Neural progenitor cell (in vitro differentiated cells): ENCODE measurements around the gene RRAS2. TPM values are rescaled to one million over a fixed set of nuclear protein-coding genes. Genes with fewer than 3 reads are reported as not detected.
"Not testable (repeated sequence)": the region's sequence is repeated elsewhere in the genome, so short reads cannot be mapped to it uniquely, and the experiment has no call there.

Experiments used
- DNase-seq: peaks from one replicate; pipeline ENCODE4 v3.0.0-alpha.2; 2016; ENCODE audit warnings: low spot score
- H2AFZ ChIP-seq: fragments of 200-600 bp; sonication (generic); replicated peaks from 2 replicates; pipeline ENCODE4 v1.6.1; 2016; ENCODE audit warnings: antibody characterized with exemption
- H3F3A ChIP-seq: fragments of 200-600 bp; sonication (generic); 2 replicates; pipeline ENCODE4 v1.6.1; 2016; ENCODE audit warnings: antibody characterized with exemption, low read depth
- H3K27ac ChIP-seq: fragments of 200-600 bp; sonication (generic); 2 replicates; pipeline ENCODE4 v1.5.1; 2016; ENCODE audit warnings: mild to moderate bottlenecking
- H3K27me3 ChIP-seq: fragments of 200-600 bp; sonication (generic); 2 replicates; pipeline ENCODE4 v1.6.1; 2016; ENCODE audit warnings: mild to moderate bottlenecking, moderate library complexity
- H3K36me3 ChIP-seq: fragments of 200-600 bp; sonication (generic); 2 replicates; pipeline ENCODE4 v1.5.1; 2016
- H3K4me1 ChIP-seq: fragments of 200-600 bp; sonication (generic); 2 replicates; pipeline ENCODE4 v1.6.1; 2016; ENCODE audit warnings: mixed run types
- H3K4me2 ChIP-seq: fragments of 200-600 bp; sonication (generic); 2 replicates; pipeline ENCODE4 v1.6.1; 2016
- H3K4me3 ChIP-seq: fragments of 200-600 bp; sonication (generic); 2 replicates; pipeline ENCODE4 v1.5.1; 2016
- H3K79me2 ChIP-seq: fragments of 200-600 bp; sonication (generic); 2 replicates; pipeline ENCODE4 v1.6.1; 2016; ENCODE audit warnings: low read depth
- H3K9ac ChIP-seq: fragments of 200-600 bp; sonication (generic); 2 replicates; pipeline ENCODE4 v1.6.1; 2016
- H3K9me3 ChIP-seq: fragments of 200-600 bp; sonication (generic); 2 replicates; pipeline ENCODE4 v1.5.1; 2016; ENCODE audit warnings: low read depth
- H4K20me1 ChIP-seq: fragments of 200-600 bp; sonication (generic); 2 replicates; pipeline ENCODE4 v1.6.1; 2016; ENCODE audit warnings: low read depth
- H3K27ac Mint-ChIP-seq: 3 replicates; pipeline ENCODE4 v1.8.0; 2021; ENCODE audit warnings: mixed read lengths
- H3K27me3 Mint-ChIP-seq: 2 replicates; pipeline ENCODE4 v1.8.0; 2022; ENCODE audit warnings: low read depth, mild to moderate bottlenecking, inconsistent platforms, moderate library complexity, mixed read lengths; ENCODE audit not compliant: insufficient read depth
- H3K36me3 Mint-ChIP-seq: 3 replicates; pipeline ENCODE4 v1.8.0; 2021; ENCODE audit warnings: mixed read lengths
- H3K4me1 Mint-ChIP-seq: 3 replicates; pipeline ENCODE4 v1.8.0; 2021; ENCODE audit warnings: mixed read lengths
- H3K4me3 Mint-ChIP-seq: 3 replicates; pipeline ENCODE4 v1.8.0; 2021; ENCODE audit warnings: mild to moderate bottlenecking, moderate library complexity, mixed read lengths
- H3K9me3 Mint-ChIP-seq: 3 replicates; pipeline ENCODE4 v1.8.0; 2020; ENCODE audit warnings: mixed read lengths
- EZH2 ChIP-seq: fragments of 200-600 bp; sonication (generic); IDR thresholded peaks from 2 replicates; pipeline ENCODE4 v1.6.1; 2017; ENCODE audit warnings: antibody characterized with exemption, mild to moderate bottlenecking, moderate library complexity
- EZH2phosphoT487 ChIP-seq: fragments of 200-600 bp; sonication (generic); IDR thresholded peaks from 2 replicates; pipeline ENCODE4 v1.6.1; 2017; ENCODE audit warnings: antibody characterized with exemption
- total RNA-seq: library from RNA; depleted of rRNA; stranded (reverse); fragments of >200 nt; gene quantifications from 2 replicates; pipeline ENCODE4 v1.2.3, GENCODE V29; 2015; ENCODE audit warnings: low replicate concordance
- TF ChIP-seq, protein P1 (sequence below): fragments of 200-600 bp; sonication (generic); IDR thresholded peaks from 2 replicates; pipeline ENCODE4 v1.5.1; 2017; ENCODE audit warnings: antibody characterized with exemption, mild to moderate bottlenecking

RRAS2 gene
- total RNA-seq, 1 donor from 2014 or later: 129 TPM

DNA sequence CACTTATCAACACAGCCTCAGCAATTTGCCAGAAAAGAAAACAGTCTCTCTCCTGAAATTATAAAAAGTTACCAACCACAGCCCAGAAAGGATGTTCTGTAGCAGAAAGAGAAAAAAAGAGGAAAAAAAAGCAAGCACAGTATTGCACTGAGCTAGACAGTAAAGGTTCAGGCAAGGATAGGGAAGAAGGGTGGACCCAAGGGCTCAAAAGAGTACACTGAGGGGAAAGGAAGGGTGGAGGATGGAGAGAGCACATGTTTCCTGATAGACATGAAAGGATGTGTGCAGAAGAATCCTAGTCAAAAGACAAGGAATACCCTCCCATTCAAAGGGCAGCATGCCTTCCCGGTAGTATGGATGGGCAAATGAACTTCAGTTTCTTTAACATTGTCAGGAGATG lies 59.1 kb downstream of the RRAS2 start:
- no peaks in the 10 kb centered on the region for H3K9me3 ChIP-seq
- TF ChIP-seq EZH2: no peak
- TF ChIP-seq, protein P1, sequence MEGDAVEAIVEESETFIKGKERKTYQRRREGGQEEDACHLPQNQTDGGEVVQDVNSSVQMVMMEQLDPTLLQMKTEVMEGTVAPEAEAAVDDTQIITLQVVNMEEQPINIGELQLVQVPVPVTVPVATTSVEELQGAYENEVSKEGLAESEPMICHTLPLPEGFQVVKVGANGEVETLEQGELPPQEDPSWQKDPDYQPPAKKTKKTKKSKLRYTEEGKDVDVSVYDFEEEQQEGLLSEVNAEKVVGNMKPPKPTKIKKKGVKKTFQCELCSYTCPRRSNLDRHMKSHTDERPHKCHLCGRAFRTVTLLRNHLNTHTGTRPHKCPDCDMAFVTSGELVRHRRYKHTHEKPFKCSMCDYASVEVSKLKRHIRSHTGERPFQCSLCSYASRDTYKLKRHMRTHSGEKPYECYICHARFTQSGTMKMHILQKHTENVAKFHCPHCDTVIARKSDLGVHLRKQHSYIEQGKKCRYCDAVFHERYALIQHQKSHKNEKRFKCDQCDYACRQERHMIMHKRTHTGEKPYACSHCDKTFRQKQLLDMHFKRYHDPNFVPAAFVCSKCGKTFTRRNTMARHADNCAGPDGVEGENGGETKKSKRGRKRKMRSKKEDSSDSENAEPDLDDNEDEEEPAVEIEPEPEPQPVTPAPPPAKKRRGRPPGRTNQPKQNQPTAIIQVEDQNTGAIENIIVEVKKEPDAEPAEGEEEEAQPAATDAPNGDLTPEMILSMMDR: no peak
- TF ChIP-seq EZH2phosphoT487: no peak
- H3K4me1 Mint-ChIP-seq: no peaks in the 10 kb centered on the region
- peaks cover 99% of the 10 kb centered on the region for H3K79me2 ChIP-seq
- no peak overlapping the region for H3K27ac ChIP-seq
- H2AFZ ChIP-seq: no peak overlapping the region
- H3K36me3 Mint-ChIP-seq: peaks cover 2% of the 10 kb centered on the region
- no peak overlapping the region for H3K4me3 ChIP-seq
- no peaks in the 10 kb centered on the region for H3K27me3 ChIP-seq
- no peaks in the 10 kb centered on the region for H3K9me3 Mint-ChIP-seq
- H3K9ac ChIP-seq: no peak overlapping the region
- peaks cover 8% of the 10 kb centered on the region for H3K4me1 ChIP-seq
- H3K4me2 ChIP-seq: no peak overlapping the region
- H3K27ac Mint-ChIP-seq: no peak overlapping the region
- H3K36me3 ChIP-seq: no peaks in the 10 kb centered on the region
- peaks cover 4% of the 10 kb centered on the region for H3F3A ChIP-seq
- no peaks in the 10 kb centered on the region for H3K27me3 Mint-ChIP-seq
- DNase-seq: no peak
- H4K20me1 ChIP-seq: peaks cover 29% of the 10 kb centered on the region
- H3K4me3 Mint-ChIP-seq: no peak overlapping the region

- Histone ChIP-seq H3K4me3 (no peak overlapping the region), H3K36me3 (peaks cover 5% of the 10 kb centered on the region), H4K20me1 (peaks cover 12% of the 10 kb centered on the region), H3K79me2 (peaks cover 7% of the 10 kb centered on the region), H3K27ac (no peak overlapping the region), H3K9me3 (no peaks in the 10 kb centered on the region), H3K27me3 (no peaks in the 10 kb centered on the region), H3K9ac (no peak overlapping the region), H3K4me1 (peaks cover 3% of the 10 kb centered on the region), H3F3A (no peaks in the 10 kb centered on the region), H3K4me2 (no peak overlapping the region), H2AFZ (no peak overlapping the region)
- Mint-ChIP-seq H3K9me3 (no peaks in the 10 kb centered on the region), H3K27ac (no peak overlapping the region), H3K4me3 (no peak overlapping the region), H3K36me3 (peaks cover 21% of the 10 kb centered on the region), H3K27me3 (no peaks in the 10 kb centered on the region), H3K4me1 (peaks cover 7% of the 10 kb centered on the region)
- TF ChIP-seq, protein P1: peak; percentile 23
- TF ChIP-seq EZH2phosphoT487: no peak
- TF ChIP-seq EZH2: no peak
- peak; percentile 52 for DNase-seq
These were observed 68.6 kb downstream of the RRAS2 start for GRCh38 chr11:14290422-14290821.

- Histone ChIP-seq H3K79me2 (peaks cover 2% of the 10 kb centered on the region), H3F3A (no peaks in the 10 kb centered on the region), H3K27ac (no peak overlapping the region), H3K4me1 (peaks cover 3% of the 10 kb centered on the region), H3K9me3 (no peaks in the 10 kb centered on the region), H2AFZ (no peak overlapping the region), H3K27me3 (no peaks in the 10 kb centered on the region), H3K9ac (no peak overlapping the region), H3K4me3 (no peak overlapping the region), H3K4me2 (no peak overlapping the region), H4K20me1 (peaks cover 12% of the 10 kb centered on the region), H3K36me3 (no peaks in the 10 kb centered on the region)
- Mint-ChIP-seq H3K4me3 (no peak overlapping the region), H3K9me3 (no peaks in the 10 kb centered on the region), H3K36me3 (peaks cover 15% of the 10 kb centered on the region), H3K27ac (no peak overlapping the region), H3K4me1 (peaks cover 7% of the 10 kb centered on the region), H3K27me3 (no peaks in the 10 kb centered on the region)
- DNase-seq: no peak
- TF ChIP-seq, protein P1: no peak
- no peak for TF ChIP-seq EZH2
- TF ChIP-seq EZH2phosphoT487: no peak
These were observed 70.6 kb downstream of the RRAS2 start for GRCh38 chr11:14288189-14288935.

GRCh38 chr11:14278869-14279268 lies 80.1 kb downstream of the RRAS2 start:
- Mint-ChIP-seq H3K36me3 (peaks cover 19% of the 10 kb centered on the region), H3K27me3 (peaks cover 12% of the 10 kb centered on the region), H3K4me1 (peaks cover 15% of the 10 kb centered on the region)
- H3K27ac ChIP-seq, H3K4me1 ChIP-seq, H3K79me2 ChIP-seq, H3K4me3 ChIP-seq, H3K4me3 Mint-ChIP-seq, H3K9ac ChIP-seq, H2AFZ ChIP-seq, H3K9me3 Mint-ChIP-seq, H3K27ac Mint-ChIP-seq, H3K4me2 ChIP-seq, H3K27me3 ChIP-seq, DNase-seq, H3K9me3 ChIP-seq, H3F3A ChIP-seq, H4K20me1 ChIP-seq, H3K36me3 ChIP-seq: not testable (repeated sequence)
